ENCODE measurements around the gene OSTN.

OSTN gene

GRCh38 chr3:191303596-191303995, 104.6 kb downstream of the OSTN start:
- in situ Hi-C loops (cut with MboI; ENCODE audit: low sequenced_read_pairs): no loop called here

- in situ Hi-C loops (cut with MboI; ENCODE audit: low sequenced_read_pairs): no loop called here
Observed at GRCh38 chr3:191306428-191306827, 107.4 kb downstream of the OSTN start.

GRCh38 chr3:191307341-191307740, 108.3 kb downstream of the OSTN start:
- in situ Hi-C loops (cut with MboI; ENCODE audit: low sequenced_read_pairs): no loop called here

- in situ Hi-C loops (cut with MboI; ENCODE audit: low sequenced_read_pairs): no loop called here
Observed at GRCh38 chr3:191313296-191313695, 114.3 kb downstream of the OSTN start.

- in situ Hi-C loops (cut with MboI; ENCODE audit: low sequenced_read_pairs): no loop called here
Observed at GRCh38 chr3:191314109-191314728, 115.2 kb downstream of the OSTN start.
